GM12878 (cell line): ENCODE data around the gene YJU2. TPM values are rescaled to one million over a fixed set of nuclear protein-coding genes. Genes with fewer than 3 reads are reported as not detected.
"Not testable (repeated sequence)": the region's sequence is repeated elsewhere in the genome, so short reads cannot be mapped to it uniquely, and the experiment has no call there.

Source experiments
- ATAC-seq: fragments of 200-7000 bp; cut with Tn5 transposase; 3 replicates; pipeline ENCODE4 v1.9.1; 2020; ENCODE audit warnings: mild to moderate bottlenecking, moderate library complexity
- BruUV-seq: library from RNA; stranded (reverse); fragments of 400-500 nt; replicated peaks from 2 replicates; lab custom pipeline; 2021; lab: Mats Ljungman, UMichigan
- CTCF ChIA-PET: fragments of 300-600 bp; sonication (Branson Sonifier 250); formaldehyde crosslinking; extraction: SDS; loops from one replicate; lab custom pipeline; 2021; ENCODE audit warnings: inconsistent platforms; lab: Yijun Ruan, JAX
- POLR2A ChIA-PET: fragments of 350-600 bp; formaldehyde crosslinking; extraction: SDS; loops from one replicate; lab custom pipeline; 2021; ENCODE audit warnings: inconsistent platforms; lab: Charles Lee
- RAD21 ChIA-PET: fragments of 300-600 bp; sonication (Branson Sonifier 250); formaldehyde crosslinking; loops from one replicate; lab custom pipeline; 2023; ENCODE audit warnings: antibody characterized with exemption; ENCODE audit not compliant: unreplicated experiment; lab: Charles Lee
- SMC1A ChIA-PET: fragments of 300-600 bp; sonication (Branson Sonifier 250); formaldehyde crosslinking; loops from one replicate; lab custom pipeline; 2023; ENCODE audit not compliant: unreplicated experiment, uncharacterized antibody; lab: Charles Lee
- DNase-seq: peaks from one replicate; pipeline ENCODE4 v3.0.0-alpha.2; 2011; ENCODE audit warnings: low read depth, low spot score
- FAIRE-seq: peaks from 3 replicates; lab custom pipeline; 2011; peaks lifted over from hg19 to GRCh38; lab: Jason Lieb, UNC
- H2AFZ ChIP-seq: 2 replicates; pipeline ENCODE4 v1.6.0; 2011; ENCODE audit warnings: low read depth, low read length, control low read depth; ENCODE audit not compliant: control insufficient read depth
- H3K27ac ChIP-seq: 2 replicates; pipeline ENCODE4 v1.5.1; 2011; ENCODE audit warnings: control low read depth; ENCODE audit not compliant: control insufficient read depth, insufficient read depth
- H3K27me3 ChIP-seq, 2 experiments: replicated peaks in 1 of 2; 2 replicates each; pipeline versions ENCODE4 v1.6.0 to v1.6.1; 2011; ENCODE audit warnings: low read length in 1 of 2; ENCODE audit not compliant: control insufficient read depth in 2 of 2, insufficient read depth in 2 of 2
- H3K36me3 ChIP-seq, 2 experiments: 2 replicates each; pipeline ENCODE4 v1.5.1; 2011; ENCODE audit warnings: low read length in 1 of 2; ENCODE audit not compliant: control insufficient read depth in 2 of 2, insufficient read depth in 2 of 2
- H3K4me1 ChIP-seq: 2 replicates; pipeline ENCODE4 v1.6.1; 2011; ENCODE audit warnings: mild to moderate bottlenecking, low read length, moderate library complexity, mixed read lengths; ENCODE audit not compliant: control insufficient read depth, insufficient read depth
- H3K4me2 ChIP-seq: 2 replicates; pipeline ENCODE4 v1.6.0; 2011; ENCODE audit warnings: control low read depth; ENCODE audit not compliant: control insufficient read depth, insufficient read depth
- H3K4me3 ChIP-seq: fragments of 200-600 bp; sonication (generic); 2 replicates; pipeline ENCODE4 v1.5.1; 2016
- H3K79me2 ChIP-seq: 2 replicates; pipeline ENCODE4 v1.6.0; 2011; ENCODE audit warnings: low read length; ENCODE audit not compliant: control insufficient read depth, insufficient read depth
- H3K9ac ChIP-seq: 2 replicates; pipeline ENCODE4 v1.8.0; 2011; ENCODE audit warnings: low read length, control low read depth, mixed read lengths; ENCODE audit not compliant: control insufficient read depth, insufficient read depth
- H3K9me3 ChIP-seq: replicated peaks from 3 replicates; pipeline ENCODE4 v1.5.1; 2011; ENCODE audit warnings: mild to moderate bottlenecking, low read length; ENCODE audit not compliant: control insufficient read depth, insufficient read depth
- H4K20me1 ChIP-seq: 2 replicates; pipeline ENCODE4 v1.6.0; 2011; ENCODE audit not compliant: control insufficient read depth, insufficient read depth
- TCF12 ChIP-seq: IDR thresholded peaks from 2 replicates; pipeline ENCODE4 v1.6.1; 2011; ENCODE audit warnings: low read depth, mild to moderate bottlenecking, low read length
- WGBS: methylation state at CpG from one replicate; pipeline ENCODE4 v1.1.6; 2016; ENCODE audit warnings: low lambda C conversion rate; ENCODE audit not compliant: insufficient replicate concordance, insufficient coverage; ENCODE audit errors: missing lambda C conversion rate; 5-methylcytosine and 5-hydroxymethylcytosine counted together
- in situ Hi-C: fragments of 300-500 bp; cut with MboI; formaldehyde crosslinking; loops from 9 replicates; pipeline ENCODE4 v1.14.3; 2018; ENCODE audit warnings: mixed read lengths
- intact Hi-C: fragments of 100-400 bp; cut with micrococcal nuclease; formaldehyde crosslinking; loops from one replicate; pipeline ENCODE4 v1.14.2; 2022; ENCODE audit not compliant: unreplicated experiment
- polyA plus RNA-seq, 11 experiments: library from polyadenylated mRNA; depleted of rRNA in 4 of 11; unstranded in 6 of 11; stranded (reverse) in 5 of 11; fragments of >200 nt; fragmentation: Nextera tagmentation in 4 of 11; fragmentation: Illumina TruSeq in 1 of 11; extraction: Ambion mirVana in 4 of 11; extraction: Trizol in 1 of 11; gene quantifications; 1 replicate in 1 of 11; 2 replicates in 10 of 11; pipeline versions ENCODE4 v1.2.1 to v1.2.3, GENCODE V29; 2011 to 2016; ENCODE audit warnings: inconsistent platforms in 2 of 11, missing spikeins in 2 of 11, low read depth in 1 of 11
- total RNA-seq, 4 experiments: library from RNA; depleted of rRNA in 3 of 4; stranded (reverse); fragments of >200 nt in 3 of 4; fragmentation: Illumina TruSeq in 1 of 4; extraction: Trizol in 1 of 4; gene quantifications; 2 replicates each; pipeline versions ENCODE4 v1.2.1 to v1.2.3, GENCODE V29; 2013 to 2021
- TF ChIP-seq, protein P1 (sequence below): IDR thresholded peaks from 2 replicates; pipeline ENCODE4 v1.6.1; 2011; ENCODE audit warnings: borderline replicate concordance, low read depth, mild to moderate bottlenecking, moderate library complexity, low read length; ENCODE audit not compliant: insufficient read depth, poor library complexity, severe bottlenecking

The YJU2 gene
- total and polyA plus RNA-seq, 10 of the 15 experiments (the other 5 are each of a cell fraction or from before 2014, with no cell fraction given) = 0.26 to 40.7 (median 23.8) TPM

DNA sequence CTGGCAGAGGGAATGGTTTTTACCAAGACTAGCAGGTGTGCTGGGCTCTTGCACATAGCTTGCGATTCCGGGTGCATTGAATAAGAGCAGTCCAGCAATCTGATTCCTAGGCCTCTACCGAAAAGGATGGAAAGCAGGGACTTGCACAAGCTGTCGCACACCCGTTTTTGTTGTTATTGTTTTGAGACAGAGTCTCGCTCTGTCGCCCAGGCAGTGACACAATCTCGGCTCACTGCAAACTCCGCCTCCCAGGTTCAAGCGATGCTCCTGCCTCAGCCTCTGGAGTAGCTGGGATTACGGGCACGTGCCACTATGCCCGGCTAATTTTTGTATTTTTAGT, 12.0 kb upstream of the YJU2 start:
- CTCF ChIA-PET = interaction anchor here (0.9 to 3.2 kb wide), 5 partner anchors 8 to 247 kb away, joined by 3 to 42 read pairs (median 6); no protein-coding TSS in a partner anchor
- H3K27me3 ChIP-seq = no peaks in the 10 kb centered on the region
- no peak for DNase-seq
- FAIRE-seq = no peak
- H3K79me2 ChIP-seq = peaks cover 36% of the 10 kb centered on the region
- H3K9me3 ChIP-seq = no peaks in the 10 kb centered on the region; the same call in 2 of the 3 replicates
- no peak overlapping the region for H3K4me3 ChIP-seq
- no TSS peak for BruUV-seq
- peaks cover 2 to 21% of the 10 kb centered on the region in 2 experiments; a peak in 3 of 4 replicates for H3K36me3 ChIP-seq
- no peak overlapping the region for H3K9ac ChIP-seq
- H4K20me1 ChIP-seq = no peaks in the 10 kb centered on the region
- 82% methylated on average over 13 of the region's 13 CpGs for WGBS
- in situ Hi-C loops (no loop called here), intact Hi-C loops (no loop called here)
- no peak overlapping the region for H3K27ac ChIP-seq
- SMC1A ChIA-PET = interaction anchor here (1.4 kb wide), 1 partner anchor 32 kb away, joined by 8 read pairs; no protein-coding TSS in a partner anchor
- RAD21 ChIA-PET = interaction anchor here (1.0 kb wide), 1 partner anchor 12 kb away, joined by 3 read pairs; the partner anchor contains the start of gene YJU2
- no peak overlapping the region for H2AFZ ChIP-seq
- POLR2A ChIA-PET = interaction anchor here (1.1 to 6.0 kb wide), 2 partner anchors 8 to 147 kb away, joined by 3 to 45 read pairs; no protein-coding TSS in a partner anchor
- no peaks in the 10 kb centered on the region; the same call in 1 of the 2 replicates for H3K4me1 ChIP-seq
- TF ChIP-seq, protein P1, sequence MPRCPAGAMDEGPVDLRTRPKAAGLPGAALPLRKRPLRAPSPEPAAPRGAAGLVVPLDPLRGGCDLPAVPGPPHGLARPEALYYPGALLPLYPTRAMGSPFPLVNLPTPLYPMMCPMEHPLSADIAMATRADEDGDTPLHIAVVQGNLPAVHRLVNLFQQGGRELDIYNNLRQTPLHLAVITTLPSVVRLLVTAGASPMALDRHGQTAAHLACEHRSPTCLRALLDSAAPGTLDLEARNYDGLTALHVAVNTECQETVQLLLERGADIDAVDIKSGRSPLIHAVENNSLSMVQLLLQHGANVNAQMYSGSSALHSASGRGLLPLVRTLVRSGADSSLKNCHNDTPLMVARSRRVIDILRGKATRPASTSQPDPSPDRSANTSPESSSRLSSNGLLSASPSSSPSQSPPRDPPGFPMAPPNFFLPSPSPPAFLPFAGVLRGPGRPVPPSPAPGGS = peak; percentile 70
- no peak for TF ChIP-seq TCF12
- H3K4me2 ChIP-seq = no peak overlapping the region
- ATAC-seq = no peak

DNA sequence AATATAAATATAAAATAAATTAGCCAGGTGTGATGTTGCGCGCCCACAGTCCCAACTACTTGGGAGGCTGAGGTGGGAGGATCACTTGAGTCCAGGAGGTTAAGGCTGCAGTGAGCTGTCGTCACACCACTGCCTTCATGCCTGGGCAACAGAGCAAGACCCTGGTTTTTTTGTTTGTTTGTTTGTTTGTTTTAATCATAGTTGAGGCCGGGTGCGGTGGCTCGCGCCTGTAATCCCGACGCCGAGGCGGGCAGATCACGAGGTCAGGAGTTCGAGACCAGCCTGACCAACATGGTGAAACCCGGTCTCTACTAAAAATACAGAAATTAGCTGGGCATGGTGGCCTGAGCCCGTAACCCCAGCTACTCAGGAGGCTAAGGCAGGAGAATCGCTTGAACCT, 9.4 kb upstream of the YJU2 start:
- intact Hi-C loops, SMC1A ChIA-PET, DNase-seq, H3K27ac ChIP-seq, BruUV-seq, H3K9ac ChIP-seq, H3K27me3 ChIP-seq, H4K20me1 ChIP-seq, CTCF ChIA-PET, ATAC-seq, RAD21 ChIA-PET, FAIRE-seq, H2AFZ ChIP-seq, H3K4me2 ChIP-seq, H3K9me3 ChIP-seq, H3K4me3 ChIP-seq, in situ Hi-C loops: not testable (repeated sequence)
- 90% methylated on average over 16 of the region's 16 CpGs for WGBS
- POLR2A ChIA-PET = interaction anchor here (0.6 kb wide), 1 partner anchor 720 kb away, joined by 4 read pairs; no protein-coding TSS in a partner anchor
- H3K36me3 ChIP-seq = peaks cover 2 to 21% of the 10 kb centered on the region in 2 experiments; a peak in 3 of 4 replicates
- peaks cover 13% of the 10 kb centered on the region for H3K4me1 ChIP-seq
- peaks cover 15% of the 10 kb centered on the region for H3K79me2 ChIP-seq
